GM19468 (cell line): Measurements from ENCODE around the gene HOXB2.
"Not testable (repeated sequence)": the region's sequence is repeated elsewhere in the genome, so short reads cannot be mapped to it uniquely, and the experiment has no call there.

Experiments used
- ATAC-seq: cut with Tn5 transposase; IDR thresholded peaks from one replicate; pipeline ENCODE4 v1.9.1; 2021; ENCODE audit warnings: mild to moderate bottlenecking, moderate library complexity, moderate number of reproducible peaks; ENCODE audit not compliant: unreplicated experiment; ENCODE audit errors: extremely low read depth

Gene HOXB2

DNA sequence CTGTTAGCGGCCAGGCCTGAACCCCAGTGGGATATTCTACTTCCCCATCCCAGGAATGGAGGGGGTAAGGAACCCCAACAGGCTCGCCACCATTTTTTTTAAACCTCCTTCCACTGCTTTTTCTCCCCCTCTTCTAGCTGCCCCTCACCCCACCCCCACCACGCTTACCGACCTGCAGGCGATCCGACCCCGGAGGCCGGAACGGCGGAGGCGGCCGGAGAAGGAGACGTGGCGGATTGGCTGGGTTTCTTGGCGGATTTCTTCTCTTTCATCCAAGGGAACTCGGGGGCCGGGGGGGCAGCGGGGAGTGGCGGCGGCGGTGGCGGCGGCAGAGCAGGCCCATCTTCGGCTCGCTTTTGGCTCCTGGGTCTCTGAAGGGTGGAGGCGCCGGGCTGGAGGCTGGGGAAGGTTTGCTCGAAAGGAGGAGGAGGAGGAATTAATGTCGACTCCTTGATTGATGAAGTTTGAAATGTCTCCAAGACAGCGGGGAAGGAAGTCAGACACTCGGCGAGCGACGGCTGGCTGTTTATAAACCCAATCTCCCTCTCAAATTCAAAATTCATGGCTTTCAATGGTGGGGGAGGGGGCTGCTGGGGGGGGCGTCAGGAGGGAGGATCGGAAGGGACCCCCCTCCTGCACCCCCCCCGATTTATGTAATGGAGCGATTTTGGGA lies 424 bp downstream of the HOXB2 start:
- ATAC-seq = no peak

DNA sequence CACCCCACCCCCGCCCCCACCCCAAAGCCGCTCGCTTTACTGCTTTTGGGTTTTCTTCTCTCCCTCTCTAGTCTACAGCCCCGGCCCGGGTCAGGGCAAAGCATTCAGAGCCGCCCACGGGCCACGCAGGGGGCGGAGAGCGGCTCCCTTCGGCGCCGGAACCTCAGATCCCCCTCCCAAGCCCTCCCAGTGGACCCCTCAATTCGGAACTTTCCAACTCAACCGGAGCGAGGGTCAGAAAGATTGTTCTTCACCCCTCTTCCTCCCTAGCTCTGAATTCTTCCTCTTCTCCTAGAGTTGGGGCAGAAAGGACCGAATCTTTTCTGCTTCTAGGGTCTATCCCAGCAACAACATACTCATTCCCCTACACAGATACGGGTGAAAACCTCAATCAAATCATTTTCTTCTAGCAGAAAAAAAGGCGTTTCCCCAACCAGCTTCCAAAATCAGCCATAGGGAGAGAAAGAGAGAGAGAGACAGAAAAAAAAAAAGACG lies 1.0 kb downstream of the HOXB2 start:
- no peak for ATAC-seq

DNA sequence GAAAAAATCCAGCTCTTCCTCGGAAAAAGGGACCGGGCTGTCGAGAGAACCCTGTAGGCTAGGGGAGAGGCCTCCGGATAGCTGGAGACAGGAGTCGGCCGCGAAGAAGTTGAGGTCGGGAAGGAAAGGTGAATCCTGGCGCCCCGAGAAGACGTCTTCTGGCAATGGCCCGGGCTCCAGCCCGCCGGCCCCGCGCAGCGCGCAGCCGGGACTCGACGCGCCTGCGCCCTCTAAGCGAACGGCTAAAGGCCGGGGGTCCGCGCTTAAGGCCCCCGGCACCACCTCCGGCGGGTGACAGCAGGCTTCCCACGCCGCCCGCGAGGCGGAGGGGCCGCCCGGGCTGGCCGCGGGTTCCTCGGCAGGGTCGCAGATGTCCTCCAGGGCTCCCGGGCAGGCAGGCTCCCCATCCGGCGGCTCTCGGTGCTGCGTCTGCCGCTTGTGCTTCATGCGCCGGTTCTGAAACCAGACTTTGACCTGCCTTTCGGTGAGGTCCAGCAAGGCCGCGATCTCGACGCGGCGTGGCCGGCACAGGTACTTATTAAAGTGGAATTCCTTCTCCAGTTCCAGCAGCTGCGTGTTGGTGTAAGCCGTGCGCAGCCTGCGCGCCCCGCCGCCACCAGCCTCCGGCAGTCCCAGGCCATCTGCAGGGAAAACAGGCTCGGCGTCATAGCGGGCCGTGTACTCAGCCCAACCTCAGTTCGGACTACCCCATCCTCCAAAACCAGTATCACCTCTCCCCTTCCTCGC lies 1.6 kb downstream of the HOXB2 start:
- ATAC-seq = no peak

DNA sequence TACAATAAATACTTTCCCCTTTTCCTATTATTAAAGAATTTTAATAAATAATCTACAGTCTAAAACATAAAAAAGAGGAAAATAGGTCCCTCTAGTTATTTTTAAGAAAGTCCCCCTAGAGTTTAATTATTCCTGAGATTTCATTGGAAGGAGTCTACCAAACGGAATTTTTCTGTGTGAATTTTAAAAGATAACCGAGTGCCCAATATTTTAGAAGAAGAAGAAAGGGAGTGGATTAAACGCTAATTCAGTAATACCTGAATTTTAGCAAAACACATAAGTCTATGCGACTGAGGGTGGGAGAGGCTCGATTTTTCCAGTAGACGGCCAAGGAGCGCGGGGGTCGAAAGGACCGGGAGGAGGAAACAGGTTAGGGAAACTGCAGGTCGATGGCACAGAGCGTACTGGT lies 2.2 kb downstream of the HOXB2 start:
- ATAC-seq = no peak

DNA sequence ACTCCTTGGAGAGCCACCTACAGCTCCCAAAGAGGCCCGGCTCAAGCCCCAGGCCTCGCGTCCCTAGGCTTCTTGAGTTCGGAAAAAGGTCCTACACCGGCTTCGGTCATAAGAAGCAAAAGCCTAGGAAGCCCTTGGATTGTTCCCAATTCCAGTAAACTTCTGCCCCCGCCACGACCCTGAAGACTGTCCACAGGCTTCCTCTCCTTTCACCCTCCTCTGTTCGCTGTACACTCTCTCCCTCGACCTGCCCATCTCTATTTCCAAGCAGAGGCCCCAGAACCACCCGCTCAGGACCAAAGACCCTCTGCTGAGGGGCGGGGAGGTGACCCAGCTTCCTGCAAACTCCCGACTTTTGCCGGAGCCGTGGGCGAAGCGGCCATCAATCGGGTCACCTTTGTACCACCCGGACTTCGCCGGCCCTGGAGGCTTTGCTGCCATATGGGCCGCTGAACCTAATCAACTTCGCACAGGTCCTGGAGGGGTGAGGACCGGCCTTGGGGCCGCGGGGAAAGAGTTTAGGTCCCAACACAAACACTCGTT lies 2.7 kb downstream of the HOXB2 start:
- no peak for ATAC-seq

DNA sequence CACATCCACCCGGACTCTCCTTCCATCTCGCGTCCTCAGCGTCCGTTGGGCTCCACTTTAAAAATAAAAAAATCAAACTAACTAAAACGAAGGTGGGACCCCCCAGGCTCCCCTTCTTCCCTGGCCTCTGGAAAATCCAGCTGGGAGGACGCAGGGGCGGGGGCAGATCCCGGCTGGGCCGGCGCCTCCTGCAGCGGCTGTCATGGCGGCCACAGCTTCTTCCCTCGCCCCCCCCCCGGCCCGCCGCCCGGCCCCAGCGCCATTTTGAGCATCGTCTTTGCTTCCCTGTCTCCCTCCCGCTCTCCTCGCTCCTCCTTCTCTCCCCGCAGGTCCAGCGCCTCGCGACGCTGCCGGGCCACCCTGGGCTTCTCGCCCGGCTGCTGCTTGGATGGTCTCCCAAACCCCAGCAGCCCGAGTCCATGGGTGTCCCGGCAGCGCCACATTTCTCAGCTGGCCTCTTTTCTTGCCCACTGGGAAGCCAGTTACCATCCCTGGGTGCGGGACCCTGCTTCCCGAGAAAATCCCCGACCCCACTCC lies 3.3 kb downstream of the HOXB2 start:
- no peak for ATAC-seq

DNA sequence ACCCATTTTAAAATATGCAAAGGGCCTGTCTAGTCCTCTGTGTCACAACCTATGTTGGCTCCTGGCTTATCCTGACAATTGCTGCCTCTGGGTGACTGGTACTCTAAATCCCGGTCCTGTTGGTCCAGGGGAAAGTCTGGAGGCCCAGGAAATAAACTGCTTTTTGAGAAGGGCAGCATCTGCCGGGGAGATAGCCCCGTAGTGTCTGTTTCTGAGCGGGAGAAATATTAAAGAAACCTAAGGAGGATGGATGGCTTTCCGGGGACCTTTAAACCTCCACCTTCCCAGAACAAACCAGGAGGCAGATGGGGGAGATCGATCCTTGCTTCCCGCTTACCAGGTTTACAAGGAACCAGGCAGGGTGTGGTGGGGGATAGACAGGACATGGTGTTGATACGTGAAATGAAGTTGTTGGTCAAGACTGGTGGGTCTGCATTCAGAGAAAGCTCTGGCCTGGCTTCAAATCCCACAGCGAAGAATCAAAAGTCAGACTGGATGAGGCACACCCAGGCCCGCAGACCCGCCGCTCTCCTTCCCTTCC lies 3.8 kb downstream of the HOXB2 start:
- no peak for ATAC-seq

DNA sequence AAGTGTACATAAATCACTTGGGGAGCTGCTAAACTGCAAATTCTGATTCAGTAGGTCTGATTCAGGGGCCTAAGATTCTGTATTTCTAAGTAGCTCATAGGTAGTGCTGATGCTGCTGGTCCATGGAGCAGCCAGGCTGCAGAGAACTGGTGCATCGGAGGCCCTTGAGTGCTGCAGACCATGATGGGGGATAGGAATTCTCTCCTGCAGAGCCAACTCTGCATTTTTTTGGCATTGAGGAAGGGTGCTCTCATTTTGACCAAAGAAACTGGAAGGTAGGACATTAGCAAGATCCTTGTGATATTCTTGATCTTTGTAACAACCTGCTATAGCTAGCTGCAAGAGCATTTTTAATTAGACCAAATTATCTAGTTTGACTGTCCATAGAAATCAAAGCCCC lies 4.7 kb downstream of the HOXB2 start:
- no peak for ATAC-seq

DNA sequence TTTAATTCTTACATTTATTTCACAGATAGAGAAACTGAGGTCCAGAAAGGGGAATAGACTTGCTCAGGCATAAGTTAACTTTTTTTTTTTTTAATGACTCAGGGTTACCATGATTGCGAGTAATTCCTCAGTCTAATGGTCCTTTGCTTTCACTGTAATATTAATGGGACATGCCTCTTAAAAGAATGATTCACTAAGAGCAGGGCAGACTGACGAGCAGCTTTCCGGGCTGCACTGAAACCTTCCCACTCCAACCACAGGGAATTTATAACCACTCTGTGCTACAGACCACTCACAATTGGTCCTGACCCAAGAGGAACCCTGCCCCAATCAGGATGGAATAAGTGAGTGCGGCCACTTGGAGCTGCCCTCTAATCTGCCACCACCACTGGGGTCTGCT lies 5.7 kb downstream of the HOXB2 start:
- ATAC-seq = no peak

DNA sequence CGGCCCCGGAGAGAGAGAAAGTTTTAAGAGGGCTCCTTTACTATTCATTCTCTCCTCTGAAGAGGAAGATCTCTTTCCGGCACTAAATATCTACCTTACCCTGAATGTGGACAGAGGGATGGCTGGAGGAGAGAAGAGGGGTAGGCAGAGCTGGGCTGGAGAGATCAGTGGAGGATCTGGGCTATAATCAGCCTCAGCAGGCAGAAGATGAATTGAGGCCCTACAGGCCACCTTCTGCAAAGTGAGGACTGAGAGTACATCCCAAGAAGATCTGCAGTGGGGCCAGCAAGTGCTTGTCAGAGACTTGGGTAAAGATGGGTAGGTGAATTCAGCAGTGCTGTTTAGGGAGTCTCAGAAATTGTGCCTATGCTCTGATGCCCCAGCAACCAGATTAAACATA lies 7.6 kb downstream of the HOXB2 start:
- ATAC-seq = no peak

DNA sequence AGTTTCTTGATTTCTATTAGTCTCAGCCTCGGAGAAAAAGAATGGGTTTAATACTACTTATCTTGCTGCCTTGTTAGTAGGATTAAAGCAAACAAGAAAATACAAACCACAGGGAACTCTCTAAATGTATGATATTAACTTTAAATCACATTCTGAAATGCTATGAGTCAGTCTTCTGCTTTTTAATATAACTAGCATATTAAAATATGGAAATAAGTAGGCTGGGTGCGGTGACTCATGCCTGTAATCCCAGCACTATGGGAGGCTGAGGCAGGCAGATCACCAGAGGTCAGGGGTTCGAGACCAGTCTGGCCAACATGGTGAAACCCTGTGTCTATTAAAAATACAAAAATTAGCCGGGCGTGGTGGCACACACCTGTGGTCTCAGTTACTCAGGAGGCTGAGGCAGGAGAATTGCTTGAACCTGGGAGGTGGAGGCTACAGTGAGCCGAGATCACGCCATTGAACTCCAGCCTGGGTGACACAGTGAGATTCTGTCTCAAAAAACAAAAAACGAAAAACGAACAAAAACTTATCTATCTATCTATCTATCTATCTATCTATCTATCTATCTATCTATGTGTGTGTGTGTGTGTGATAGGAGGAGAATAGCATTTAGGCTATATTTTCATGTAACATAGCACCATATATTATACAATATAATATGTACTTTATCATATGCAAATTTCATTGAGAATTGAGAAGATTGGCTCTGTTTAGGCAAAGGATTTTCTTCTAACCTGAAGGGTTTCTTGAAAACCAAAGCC lies 8.9 kb downstream of the HOXB2 start:
- not testable (repeated sequence) for ATAC-seq

DNA sequence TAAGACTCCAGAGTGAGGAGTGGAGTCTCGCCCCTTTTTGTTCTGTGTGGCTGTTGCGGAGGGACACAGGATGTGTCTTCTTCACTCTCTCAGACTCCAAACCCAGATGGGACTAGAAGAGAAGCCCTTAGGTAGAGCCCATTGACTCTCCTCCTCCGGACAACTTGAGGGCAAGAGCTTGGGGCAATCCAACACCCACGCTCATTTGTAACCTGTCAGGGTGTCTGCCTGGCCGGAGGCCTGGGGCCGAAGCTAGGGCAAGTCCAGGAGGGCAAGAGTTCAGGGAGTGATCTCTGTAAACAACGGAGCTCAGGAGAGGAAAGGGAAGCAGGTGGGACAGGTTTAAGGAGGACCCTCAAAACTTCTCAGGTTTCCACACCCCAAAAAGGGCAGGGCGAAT lies 12.6 kb downstream of the HOXB2 start:
- ATAC-seq = no peak

DNA sequence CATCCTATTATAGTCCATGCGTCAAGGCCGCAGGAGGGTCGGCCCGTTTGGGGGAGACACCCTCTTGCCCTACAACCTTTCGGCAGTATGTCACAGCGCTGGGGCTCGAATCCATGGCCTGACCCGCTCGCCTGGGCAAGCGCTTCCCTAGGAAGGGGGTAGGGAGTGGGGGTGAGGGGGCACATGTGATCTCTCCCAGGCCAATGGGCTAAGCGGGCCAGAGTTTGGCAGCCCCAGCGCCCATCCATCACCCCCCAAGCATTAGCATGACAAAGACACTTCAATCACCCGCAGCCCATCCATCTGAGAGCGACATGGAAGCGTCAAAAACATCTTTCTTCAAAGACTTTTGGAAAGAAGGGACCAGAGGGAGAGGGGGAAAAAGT lies 14.0 kb downstream of the HOXB2 start, which contains the start of gene HOXB1:
Gene HOXB1 (minus strand): TSS at position 125 of the 386 bp plus-strand sequence. CDS start 107 bp downstream, at position 18.
- ATAC-seq = no peak

DNA sequence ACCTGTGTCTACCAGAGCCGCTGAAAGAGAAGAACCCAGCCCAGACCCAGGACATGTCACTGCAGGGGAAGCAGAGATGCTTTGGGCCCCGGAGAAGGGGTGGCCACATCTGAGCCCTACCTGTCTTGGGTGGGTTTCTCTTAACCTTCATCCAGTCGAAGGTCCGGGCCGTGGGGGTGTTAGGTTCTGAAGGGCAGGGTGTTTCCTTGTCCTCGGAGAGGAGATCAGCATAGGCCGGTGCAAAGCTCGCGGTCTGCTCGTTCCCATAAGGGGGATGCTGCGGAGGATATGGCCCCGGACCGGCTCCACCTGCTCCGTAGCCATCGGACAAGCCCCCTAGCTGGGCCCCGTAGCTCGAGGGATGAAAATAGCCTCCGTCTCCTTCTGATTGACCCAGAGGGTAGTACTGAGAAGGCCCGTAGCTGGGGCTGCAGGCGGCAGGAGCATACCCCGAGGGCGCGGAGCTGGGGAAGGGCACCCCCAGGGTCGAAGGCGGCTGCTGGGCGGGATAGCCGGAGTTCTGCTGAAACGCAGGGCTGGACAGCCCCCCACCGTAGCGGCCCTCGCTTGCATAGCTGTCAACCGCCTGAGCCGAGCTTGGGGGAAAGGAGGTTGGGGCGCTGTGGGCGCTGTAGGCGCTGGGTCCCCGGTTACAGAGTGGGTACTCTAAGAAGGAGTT lies 14.6 kb downstream of the HOXB2 start:
- no peak for ATAC-seq

DNA sequence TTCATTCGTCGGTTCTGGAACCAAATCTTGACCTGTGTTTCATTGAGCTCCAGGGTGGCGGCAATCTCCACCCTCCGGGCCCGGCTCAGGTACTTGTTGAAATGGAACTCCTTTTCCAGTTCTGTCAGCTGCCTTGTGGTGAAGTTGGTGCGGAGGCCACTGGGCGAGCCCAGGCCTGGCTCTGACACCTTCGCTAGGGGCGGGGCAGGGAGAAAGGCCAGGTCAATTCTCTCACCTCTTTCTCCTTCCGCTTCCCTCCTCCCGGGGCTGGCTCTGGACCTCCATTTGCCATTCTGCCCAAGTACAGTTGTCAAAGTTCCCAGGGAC lies 15.3 kb downstream of the HOXB2 start:
- ATAC-seq = no peak

DNA sequence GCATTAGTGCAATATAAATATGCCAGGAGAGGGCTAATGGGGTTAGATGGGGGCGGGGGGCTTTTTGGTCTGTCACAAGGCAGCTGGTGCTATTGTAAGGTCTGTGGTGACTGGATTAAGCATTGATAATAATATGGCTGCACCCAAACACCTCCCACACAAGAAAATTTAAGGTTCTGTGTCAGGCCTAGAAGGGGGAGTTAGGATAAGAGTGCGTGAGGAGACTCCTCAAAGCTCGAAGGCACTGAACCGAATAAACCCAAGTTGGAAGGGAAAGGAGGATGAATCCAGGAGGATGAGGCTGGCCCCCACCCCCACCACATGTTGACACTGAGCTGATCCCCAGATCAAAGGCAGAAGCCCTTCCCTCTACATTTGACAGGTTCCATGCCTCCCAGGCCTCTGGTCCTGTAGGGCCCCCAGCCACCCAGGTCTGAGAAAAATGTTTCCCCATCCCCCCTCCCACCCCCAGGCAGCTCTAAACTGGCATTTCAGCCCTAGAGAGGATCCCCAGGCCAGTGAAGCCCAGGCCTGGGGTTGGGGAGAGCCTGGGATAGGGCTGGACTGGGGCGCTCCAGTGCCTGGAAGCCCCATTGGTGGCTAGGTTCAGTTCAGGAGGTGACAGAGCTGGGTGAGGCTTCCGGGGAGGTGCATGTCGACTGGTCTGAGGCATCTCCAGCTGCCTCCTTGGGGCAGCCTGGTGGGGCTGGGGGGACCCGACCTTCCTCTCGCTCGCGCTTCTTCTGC lies 15.8 kb downstream of the HOXB2 start:
- ATAC-seq = no peak

DNA sequence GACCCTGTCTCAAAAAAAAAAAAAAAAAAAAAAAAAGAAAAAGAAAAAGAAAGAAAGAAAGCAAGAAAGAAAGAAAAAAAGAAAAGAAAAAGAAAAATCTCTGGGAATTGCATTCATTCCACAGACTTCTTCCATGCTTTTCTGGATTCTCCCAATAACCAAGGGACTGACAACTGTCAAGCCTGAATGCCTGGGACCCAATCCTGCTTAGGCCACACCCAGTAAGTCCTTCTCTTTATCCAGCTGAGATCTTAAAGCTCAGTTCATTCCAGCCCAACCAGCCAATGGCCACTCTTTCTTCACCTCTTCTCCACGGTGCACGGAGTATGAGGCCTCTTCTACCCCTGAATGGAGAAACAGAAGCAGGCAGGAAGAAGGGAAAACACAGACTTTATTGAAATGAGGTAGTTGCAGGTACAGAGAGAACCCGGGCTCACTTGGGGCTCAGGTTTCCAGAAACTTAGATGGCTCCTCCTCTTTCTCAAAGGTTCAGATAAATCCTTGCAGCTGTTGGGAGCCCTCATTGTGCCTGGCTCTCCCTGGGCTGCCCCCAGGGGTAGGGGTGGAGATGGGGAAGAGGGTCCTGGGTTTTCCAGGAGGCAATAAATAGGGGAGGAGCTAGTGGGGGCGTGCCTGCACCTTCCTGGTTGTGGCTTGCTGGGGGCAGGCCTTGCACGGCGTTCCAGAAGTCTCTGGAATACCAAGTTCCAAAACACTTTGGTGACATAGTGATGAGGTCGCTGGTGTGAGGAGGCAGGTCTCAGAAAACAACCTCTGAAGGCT lies 16.6 kb downstream of the HOXB2 start:
- ATAC-seq = no peak

DNA sequence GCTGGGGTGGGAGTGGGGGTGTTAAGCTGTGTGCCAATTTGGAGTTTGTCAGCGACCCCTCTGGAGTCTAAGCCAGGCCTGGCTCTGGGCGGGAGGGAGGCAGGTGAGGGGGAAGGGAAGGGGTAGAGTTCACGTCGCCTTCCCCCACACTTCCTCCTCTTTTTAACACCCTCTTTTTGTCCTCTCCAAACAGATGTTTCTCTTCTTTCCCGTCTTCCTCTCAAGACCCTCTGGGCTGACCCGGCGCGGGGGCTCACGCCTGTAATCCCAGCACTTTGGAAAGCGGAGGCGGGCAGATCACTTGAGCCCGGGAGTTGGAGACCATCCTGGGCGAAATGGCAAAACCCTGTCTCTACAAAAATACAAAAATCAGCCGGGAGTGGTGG lies 17.4 kb downstream of the HOXB2 start:
- no peak for ATAC-seq
